Activated naive CD4-positive, alpha-beta T cell treated with anti-CD3 and anti-CD28 coated beads, Interleukin-2, amount 50 U/mL, for 16 hours (primary cell): Measurements from ENCODE around the gene NENF.

Experiments
- DNase-seq: peaks from one replicate; pipeline ENCODE4 v3.0.0-alpha.2; 2020

The NENF gene

GRCh38 chr1:212482637-212483441, 50.1 kb downstream of the NENF start:
- DNase-seq: no peak

GRCh38 chr1:212484701-212485570, 52.2 kb downstream of the NENF start:
- no peak for DNase-seq

- no peak for DNase-seq
Observed at GRCh38 chr1:212485571-212485912, 52.8 kb downstream of the NENF start.

GRCh38 chr1:212485913-212486618, 53.3 kb downstream of the NENF start:
- no peak for DNase-seq

- DNase-seq: no peak
Observed at GRCh38 chr1:212486619-212486975, 53.9 kb downstream of the NENF start.

- no peak for DNase-seq
Observed at GRCh38 chr1:212487286-212487685, 54.6 kb downstream of the NENF start.

GRCh38 chr1:212487774-212488435, 55.2 kb downstream of the NENF start:
- no peak for DNase-seq

GRCh38 chr1:212488436-212489283, 55.9 kb downstream of the NENF start:
- DNase-seq: no peak

GRCh38 chr1:212489284-212489859, 56.7 kb downstream of the NENF start:
- no peak for DNase-seq

GRCh38 chr1:212490276-212490675, 57.6 kb downstream of the NENF start:
- no peak for DNase-seq

- no peak for DNase-seq
Observed at GRCh38 chr1:212491454-212491853, 58.7 kb downstream of the NENF start.
